ENCODE data around the gene FNDC3A. TPM values are rescaled to one million over a fixed set of nuclear protein-coding genes. Genes with fewer than 3 reads are reported as not detected.
A peak's percentile ranks its signal among the peaks of the same experiment; 100 is the strongest.

FNDC3A gene
- polyA plus RNA-seq, 2 donors: 6.0 to 7.3 TPM

GRCh38 chr13:49097374-49097773 lies 121.7 kb downstream of the FNDC3A start:
- Histone ChIP-seq H3K36me3 (ENCODE audit: control insufficient read depth in 2 of 2, insufficient read depth in 2 of 2, low read length in 1 of 2) (no peaks in the 10 kb centered on the region), H3K27me3 (ENCODE audit: control insufficient read depth in 1 of 2, insufficient read depth in 2 of 2, low read length in 2 of 2) (no peaks in the 10 kb centered on the region), H3K4me1 (ENCODE audit: control insufficient read depth in 2 of 2, insufficient read depth in 2 of 2, low read length in 1 of 2) (no peaks in the 10 kb centered on the region), H3K27ac (ENCODE audit: low read depth in 2 of 2, low read length in 1 of 2) (peak overlapping the region in 1 of 2 donors; percentile 2), H3K4me3 (ENCODE audit: low read depth in 1 of 2, low read length in 2 of 2) (no peak overlapping the region), H3K9me3 (ENCODE audit: control insufficient read depth in 2 of 2, insufficient read depth in 1 of 2, low read depth in 1 of 2, low read length in 1 of 2) (no peaks in the 10 kb centered on the region)
- 46 to 52% methylated on average over 2 of the region's 2 CpGs for WGBS, 2 donors

GRCh38 chr13:49098198-49098597 lies 122.5 kb downstream of the FNDC3A start:
- no peak overlapping the region for H3K27ac ChIP-seq (ENCODE audit: low read depth in 2 of 2, low read length in 1 of 2)
- no peaks in the 10 kb centered on the region for H3K27me3 ChIP-seq (ENCODE audit: control insufficient read depth in 1 of 2, insufficient read depth in 2 of 2, low read length in 2 of 2)
- H3K9me3 ChIP-seq (ENCODE audit: control insufficient read depth in 2 of 2, insufficient read depth in 1 of 2, low read depth in 1 of 2, low read length in 1 of 2): no peaks in the 10 kb centered on the region
- no peak overlapping the region for H3K4me3 ChIP-seq (ENCODE audit: low read depth in 1 of 2, low read length in 2 of 2)
- 7 to 23% methylated on average over 2 of the region's 2 CpGs for WGBS, 2 donors
- no peaks in the 10 kb centered on the region for H3K36me3 ChIP-seq (ENCODE audit: control insufficient read depth in 2 of 2, insufficient read depth in 2 of 2, low read length in 1 of 2)
- H3K4me1 ChIP-seq (ENCODE audit: control insufficient read depth in 2 of 2, insufficient read depth in 2 of 2, low read length in 1 of 2): no peaks in the 10 kb centered on the region

- Histone ChIP-seq H3K9me3 (ENCODE audit: control insufficient read depth in 2 of 2, insufficient read depth in 1 of 2, low read depth in 1 of 2, low read length in 1 of 2) (no peaks in the 10 kb centered on the region), H3K27ac (ENCODE audit: low read depth in 2 of 2, low read length in 1 of 2) (peak overlapping the region in 1 of 2 donors; percentile 24), H3K36me3 (ENCODE audit: control insufficient read depth in 2 of 2, insufficient read depth in 2 of 2, low read length in 1 of 2) (no peaks in the 10 kb centered on the region), H3K4me3 (ENCODE audit: low read depth in 1 of 2, low read length in 2 of 2) (no peak overlapping the region), H3K4me1 (ENCODE audit: control insufficient read depth in 2 of 2, insufficient read depth in 2 of 2, low read length in 1 of 2) (no peaks in the 10 kb centered on the region), H3K27me3 (ENCODE audit: control insufficient read depth in 1 of 2, insufficient read depth in 2 of 2, low read length in 2 of 2) (no peaks in the 10 kb centered on the region)
These were observed 123.2 kb downstream of the FNDC3A start for GRCh38 chr13:49098771-49099512.

- no peak overlapping the region for H3K4me3 ChIP-seq (ENCODE audit: low read depth in 1 of 2, low read length in 2 of 2)
- no peaks in the 10 kb centered on the region for H3K4me1 ChIP-seq (ENCODE audit: control insufficient read depth in 2 of 2, insufficient read depth in 2 of 2, low read length in 1 of 2)
- no peaks in the 10 kb centered on the region for H3K9me3 ChIP-seq (ENCODE audit: control insufficient read depth in 2 of 2, insufficient read depth in 1 of 2, low read depth in 1 of 2, low read length in 1 of 2)
- no peaks in the 10 kb centered on the region for H3K27me3 ChIP-seq (ENCODE audit: control insufficient read depth in 1 of 2, insufficient read depth in 2 of 2, low read length in 2 of 2)
- WGBS, 2 donors: 77 to 86% methylated on average over 2 of the region's 2 CpGs
- H3K27ac ChIP-seq (ENCODE audit: low read depth in 2 of 2, low read length in 1 of 2): peak overlapping the region in 1 of 2 donors; percentile 24
- no peaks in the 10 kb centered on the region for H3K36me3 ChIP-seq (ENCODE audit: control insufficient read depth in 2 of 2, insufficient read depth in 2 of 2, low read length in 1 of 2)
These were observed 123.8 kb downstream of the FNDC3A start for GRCh38 chr13:49099513-49099877.

- no peaks in the 10 kb centered on the region for H3K36me3 ChIP-seq (ENCODE audit: control insufficient read depth in 2 of 2, insufficient read depth in 2 of 2, low read length in 1 of 2)
- no peaks in the 10 kb centered on the region for H3K9me3 ChIP-seq (ENCODE audit: control insufficient read depth in 2 of 2, insufficient read depth in 1 of 2, low read depth in 1 of 2, low read length in 1 of 2)
- no peak overlapping the region for H3K4me3 ChIP-seq (ENCODE audit: low read depth in 1 of 2, low read length in 2 of 2)
- no peaks in the 10 kb centered on the region for H3K27me3 ChIP-seq (ENCODE audit: control insufficient read depth in 1 of 2, insufficient read depth in 2 of 2, low read length in 2 of 2)
- WGBS, 2 donors: 75 to 87% methylated on average over 6 of the region's 6 CpGs
- H3K4me1 ChIP-seq (ENCODE audit: control insufficient read depth in 2 of 2, insufficient read depth in 2 of 2, low read length in 1 of 2): no peaks in the 10 kb centered on the region
- no peak overlapping the region for H3K27ac ChIP-seq (ENCODE audit: low read depth in 2 of 2, low read length in 1 of 2)
These were observed 125.2 kb downstream of the FNDC3A start for GRCh38 chr13:49100637-49101570.

- Histone ChIP-seq H3K27me3 (ENCODE audit: control insufficient read depth in 1 of 2, insufficient read depth in 2 of 2, low read length in 2 of 2) (no peaks in the 10 kb centered on the region), H3K9me3 (ENCODE audit: control insufficient read depth in 2 of 2, insufficient read depth in 1 of 2, low read depth in 1 of 2, low read length in 1 of 2) (no peaks in the 10 kb centered on the region), H3K4me3 (ENCODE audit: low read depth in 1 of 2, low read length in 2 of 2) (no peak overlapping the region), H3K36me3 (ENCODE audit: control insufficient read depth in 2 of 2, insufficient read depth in 2 of 2, low read length in 1 of 2) (no peaks in the 10 kb centered on the region), H3K4me1 (ENCODE audit: control insufficient read depth in 2 of 2, insufficient read depth in 2 of 2, low read length in 1 of 2) (no peaks in the 10 kb centered on the region), H3K27ac (ENCODE audit: low read depth in 2 of 2, low read length in 1 of 2) (no peak overlapping the region)
- WGBS, 2 donors: 83 to 88% methylated on average over 2 of the region's 2 CpGs
These were observed 132.5 kb downstream of the FNDC3A start for GRCh38 chr13:49108196-49108595.

GRCh38 chr13:49110122-49110912 lies 134.6 kb downstream of the FNDC3A start:
- H3K27ac ChIP-seq (ENCODE audit: low read depth in 2 of 2, low read length in 1 of 2): no peak overlapping the region
- H3K4me1 ChIP-seq (ENCODE audit: control insufficient read depth in 2 of 2, insufficient read depth in 2 of 2, low read length in 1 of 2): no peaks in the 10 kb centered on the region
- H3K9me3 ChIP-seq (ENCODE audit: control insufficient read depth in 2 of 2, insufficient read depth in 1 of 2, low read depth in 1 of 2, low read length in 1 of 2): no peaks in the 10 kb centered on the region

GRCh38 chr13:49110913-49111170 lies 135.1 kb downstream of the FNDC3A start:
- H3K27me3 ChIP-seq (ENCODE audit: control insufficient read depth in 1 of 2, insufficient read depth in 2 of 2, low read length in 2 of 2): no peaks in the 10 kb centered on the region
- peak overlapping the region in 1 of 2 donors; percentile 58 for H3K4me3 ChIP-seq (ENCODE audit: low read depth in 1 of 2, low read length in 2 of 2)
- H3K36me3 ChIP-seq (ENCODE audit: control insufficient read depth in 2 of 2, insufficient read depth in 2 of 2, low read length in 1 of 2): no peaks in the 10 kb centered on the region
- H3K27ac ChIP-seq (ENCODE audit: low read depth in 2 of 2, low read length in 1 of 2): no peak overlapping the region
- no peaks in the 10 kb centered on the region for H3K9me3 ChIP-seq (ENCODE audit: control insufficient read depth in 2 of 2, insufficient read depth in 1 of 2, low read depth in 1 of 2, low read length in 1 of 2)
- H3K4me1 ChIP-seq (ENCODE audit: control insufficient read depth in 2 of 2, insufficient read depth in 2 of 2, low read length in 1 of 2): no peaks in the 10 kb centered on the region

More at GRCh38 chr13:49110122-49110912, 134.6 kb downstream of the FNDC3A start:
- Histone ChIP-seq H3K36me3 (ENCODE audit: control insufficient read depth in 2 of 2, insufficient read depth in 2 of 2, low read length in 1 of 2) (no peaks in the 10 kb centered on the region), H3K4me3 (ENCODE audit: low read depth in 1 of 2, low read length in 2 of 2) (peak overlapping the region in 1 of 2 donors; percentile 58), H3K27me3 (ENCODE audit: control insufficient read depth in 1 of 2, insufficient read depth in 2 of 2, low read length in 2 of 2) (no peaks in the 10 kb centered on the region)
- 0 to 1% methylated on average over 16 of the region's 16 CpGs for WGBS, 2 donors

- Histone ChIP-seq H3K27me3 (ENCODE audit: control insufficient read depth in 1 of 2, insufficient read depth in 2 of 2, low read length in 2 of 2) (no peaks in the 10 kb centered on the region), H3K4me1 (ENCODE audit: control insufficient read depth in 2 of 2, insufficient read depth in 2 of 2, low read length in 1 of 2) (no peaks in the 10 kb centered on the region), H3K4me3 (ENCODE audit: low read depth in 1 of 2, low read length in 2 of 2) (no peak overlapping the region), H3K9me3 (ENCODE audit: control insufficient read depth in 2 of 2, insufficient read depth in 1 of 2, low read depth in 1 of 2, low read length in 1 of 2) (no peaks in the 10 kb centered on the region), H3K27ac (ENCODE audit: low read depth in 2 of 2, low read length in 1 of 2) (no peak overlapping the region), H3K36me3 (ENCODE audit: control insufficient read depth in 2 of 2, insufficient read depth in 2 of 2, low read length in 1 of 2) (no peaks in the 10 kb centered on the region)
- WGBS, 2 donors: 53 to 57% methylated on average over 5 of the region's 5 CpGs
These were observed 137.2 kb downstream of the FNDC3A start for GRCh38 chr13:49112782-49113525.
